PFSK-1 (cell line): ENCODE measurements around the gene GRAMD2B.

Source experiments
- POLR2AphosphoS5 ChIP-seq: IDR thresholded peaks from 2 replicates; pipeline ENCODE4 v1.6.1; 2012; ENCODE audit warnings: low read depth, mild to moderate bottlenecking, control low read depth, low read length, moderate library complexity
- SIN3A ChIP-seq: IDR thresholded peaks from 2 replicates; pipeline ENCODE4 v1.6.1; 2012; ENCODE audit warnings: mild to moderate bottlenecking, low read length, moderate library complexity, borderline replicate concordance; ENCODE audit not compliant: insufficient read depth
- TAF1 ChIP-seq: IDR thresholded peaks from 2 replicates; pipeline ENCODE4 v1.6.1; 2012; ENCODE audit warnings: low read length, control low read depth, borderline replicate concordance; ENCODE audit not compliant: insufficient read depth

DNA sequence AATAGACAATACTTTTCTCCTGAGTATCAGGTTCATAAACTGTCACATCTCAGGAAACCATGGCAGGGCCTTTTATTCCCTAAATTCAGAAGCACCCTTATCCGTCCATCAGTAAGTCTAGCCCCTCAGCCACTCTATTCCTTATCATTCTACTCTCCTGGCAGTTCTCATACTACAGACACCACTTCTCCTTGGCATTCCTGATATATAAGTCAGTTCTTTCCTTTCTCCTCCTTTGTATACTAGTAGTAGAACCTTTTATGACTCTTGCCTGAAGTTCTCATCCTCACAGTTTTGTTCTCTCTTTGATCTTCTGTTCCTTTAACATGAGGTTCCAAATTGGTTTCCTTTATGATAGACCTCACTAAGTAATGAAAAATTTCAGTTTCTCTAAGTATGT, 29.3 kb downstream of the GRAMD2B start:
- TF ChIP-seq POLR2AphosphoS5: no peak
- no peak for TF ChIP-seq TAF1
- TF ChIP-seq SIN3A: no peak
